ENCODE data around the gene C1orf56.

C1orf56 gene

DNA sequence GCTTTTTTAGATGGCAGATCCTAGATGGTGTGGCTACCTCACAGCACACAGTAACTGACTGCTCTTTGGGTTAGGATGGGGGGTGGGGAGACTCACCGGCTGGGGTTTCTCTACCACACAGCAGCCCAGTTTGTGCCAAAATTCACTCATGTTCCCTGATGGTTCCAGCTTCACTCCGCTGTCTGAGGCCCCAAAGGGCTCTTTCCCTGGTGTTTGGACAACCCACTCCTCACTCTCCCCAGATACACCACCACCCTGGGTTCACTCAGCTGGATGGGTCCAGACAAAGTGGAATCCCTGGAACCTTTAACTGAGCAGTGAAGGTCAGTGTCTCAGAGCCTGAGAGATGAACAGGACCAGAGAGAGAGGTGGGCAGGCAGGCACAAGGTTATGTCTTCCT lies 8.0 kb downstream of the C1orf56 start:
- Histone ChIP-seq H3K36me3 (ENCODE audit: insufficient read depth, insufficient read length, low read length) (peaks cover 74% of the 10 kb centered on the region), H3K4me1 (ENCODE audit: insufficient read depth, insufficient read length) (peaks cover 20% of the 10 kb centered on the region), H3K27me3 (ENCODE audit: insufficient read depth, insufficient read length) (no peaks in the 10 kb centered on the region), H3K9ac (ENCODE audit: insufficient read length, low read depth) (no peak overlapping the region), H3K9me3 (ENCODE audit: insufficient read depth, low read length) (no peaks in the 10 kb centered on the region), H3K4me3 (ENCODE audit: insufficient read length, low read depth) (no peak overlapping the region)
- DNase-seq (ENCODE audit: low read depth, low spot score) = no peak
- no peak for TF ChIP-seq YY1 (IDR thresholded peaks at IDR 0.05; ENCODE audit: insufficient read depth, insufficient read length)
- TF ChIP-seq SUZ12 (IDR thresholded peaks at IDR 0.05; ENCODE audit: extremely low read depth, insufficient read depth, insufficient read length) = no peak
- TF ChIP-seq ZNF274 (IDR thresholded peaks at IDR 0.05; ENCODE audit: low read depth, low read length) = no peak

DNA sequence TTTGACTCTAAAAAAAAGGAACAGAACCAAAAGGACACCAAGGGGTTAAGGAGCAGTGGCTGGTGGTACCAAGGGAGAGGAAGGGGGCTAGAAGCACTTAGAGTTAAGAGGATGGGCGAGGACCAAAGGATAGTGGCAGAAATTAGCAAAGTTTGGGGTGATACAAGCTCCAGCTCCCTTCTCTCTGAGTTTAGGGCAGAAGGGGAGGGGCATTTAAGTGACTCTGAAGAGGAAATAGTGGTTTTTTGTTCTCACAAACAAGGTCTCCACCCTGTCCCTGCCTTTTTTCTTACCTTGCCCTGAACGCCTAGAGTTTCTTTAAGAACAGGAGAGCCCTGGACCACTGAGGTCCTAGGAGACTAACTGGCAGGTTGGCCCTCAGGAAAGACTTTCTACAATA lies 8.6 kb downstream of the C1orf56 start:
- peaks cover 20% of the 10 kb centered on the region for H3K4me1 ChIP-seq (ENCODE audit: insufficient read depth, insufficient read length)
- peak overlapping the region; percentile 37 for H3K9ac ChIP-seq (ENCODE audit: insufficient read length, low read depth)
- H3K9me3 ChIP-seq (ENCODE audit: insufficient read depth, low read length) = no peaks in the 10 kb centered on the region
- no peaks in the 10 kb centered on the region for H3K27me3 ChIP-seq (ENCODE audit: insufficient read depth, insufficient read length)
- no peak overlapping the region for H3K4me3 ChIP-seq (ENCODE audit: insufficient read length, low read depth)
- TF ChIP-seq YY1 (IDR thresholded peaks at IDR 0.05; ENCODE audit: insufficient read depth, insufficient read length) (no peak), SUZ12 (IDR thresholded peaks at IDR 0.05; ENCODE audit: extremely low read depth, insufficient read depth, insufficient read length) (no peak), ZNF274 (IDR thresholded peaks at IDR 0.05; ENCODE audit: low read depth, low read length) (no peak)
- DNase-seq (ENCODE audit: low read depth, low spot score) = no peak
- peaks cover 68% of the 10 kb centered on the region for H3K36me3 ChIP-seq (ENCODE audit: insufficient read depth, insufficient read length, low read length)

DNA sequence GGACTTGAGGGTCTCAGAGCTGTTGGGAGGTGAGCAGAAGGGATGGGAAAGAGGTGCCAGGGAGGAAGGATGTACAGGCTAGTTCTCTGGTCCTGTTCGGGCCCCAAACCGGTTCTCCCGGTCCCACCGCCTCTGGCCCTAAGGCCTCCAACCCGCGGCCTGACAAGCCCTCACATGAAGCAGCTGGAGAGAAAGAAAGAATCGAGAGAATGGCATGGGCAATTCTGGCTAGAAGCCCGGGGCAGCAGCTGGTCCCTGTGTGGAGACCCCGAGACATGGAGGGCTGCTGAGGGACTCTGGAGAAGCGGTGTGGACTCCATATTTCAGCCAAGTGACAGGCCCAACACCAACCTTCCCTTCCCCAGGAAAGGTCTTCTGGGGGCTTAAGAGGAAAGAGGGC lies 11.1 kb downstream of the C1orf56 start:
- no peak for DNase-seq (ENCODE audit: low read depth, low spot score)
- peaks cover 52% of the 10 kb centered on the region for H3K36me3 ChIP-seq (ENCODE audit: insufficient read depth, insufficient read length, low read length)

DNA sequence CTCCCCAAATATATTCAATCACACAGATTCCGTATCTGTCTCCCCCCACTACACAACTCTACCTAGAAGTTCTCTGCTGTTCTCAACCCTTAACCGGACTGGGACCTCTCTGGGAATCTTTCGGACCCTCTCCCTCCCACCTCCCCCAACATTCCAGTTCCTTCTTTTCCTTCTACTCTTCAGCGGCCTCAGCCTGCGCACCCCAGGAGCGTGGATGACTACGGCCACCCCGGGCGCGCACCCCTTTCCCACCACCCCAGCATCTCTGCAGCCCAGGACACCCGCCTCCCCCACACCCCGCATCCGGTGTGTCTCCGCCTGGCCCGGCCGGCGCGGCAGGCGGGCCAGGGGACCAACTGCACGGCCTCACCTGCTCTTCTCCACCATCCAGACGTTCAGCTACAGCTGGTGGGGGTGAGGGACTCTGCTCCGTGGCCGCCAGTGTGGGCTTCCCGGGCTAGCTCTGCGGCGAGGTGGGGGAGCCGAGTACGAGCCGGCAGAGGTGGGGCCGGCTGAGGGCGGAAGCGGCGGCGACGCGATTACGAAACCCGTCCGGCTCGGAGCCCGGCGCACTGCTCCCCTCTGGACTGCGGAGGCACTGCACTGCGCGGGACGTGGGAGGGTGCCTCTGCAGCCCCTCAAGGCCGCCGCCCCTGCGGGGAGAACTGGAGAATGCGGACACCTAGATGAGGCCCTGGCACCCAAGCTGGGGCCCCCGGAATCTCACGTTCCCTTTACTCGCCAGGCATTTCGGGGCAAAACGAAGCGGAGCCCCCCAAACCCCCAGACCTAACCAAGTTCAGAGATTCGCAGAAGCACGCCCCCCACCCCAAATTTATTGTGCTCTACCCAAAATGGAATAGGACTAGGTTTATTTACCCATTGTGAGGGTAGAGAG lies 11.8 kb downstream of the C1orf56 start, which contains the start of gene CDC42SE1:
CDC42SE1 (minus strand) TSS at position 514 of the 898 bp plus-strand sequence. CDS start 3,892 bp downstream, outside the sequence.
- peak; percentile 84 for DNase-seq (ENCODE audit: low read depth, low spot score)
- H3K9me3 ChIP-seq (ENCODE audit: insufficient read depth, low read length) = no peaks in the 10 kb centered on the region
- H3K4me3 ChIP-seq (ENCODE audit: insufficient read length, low read depth) = peak within 1 kb of the TSS; percentile 90
- H3K9ac ChIP-seq (ENCODE audit: insufficient read length, low read depth) = peak within 1 kb of the TSS; percentile 98
- no peak for TF ChIP-seq YY1 (IDR thresholded peaks at IDR 0.05; ENCODE audit: insufficient read depth, insufficient read length)
- TF ChIP-seq SUZ12 (IDR thresholded peaks at IDR 0.05; ENCODE audit: extremely low read depth, insufficient read depth, insufficient read length) = no peak
- peaks cover 50% of the 10 kb centered on the region for H3K36me3 ChIP-seq (ENCODE audit: insufficient read depth, insufficient read length, low read length)
- no peaks in the 10 kb centered on the region for H3K27me3 ChIP-seq (ENCODE audit: insufficient read depth, insufficient read length)
- peaks cover 20% of the 10 kb centered on the region for H3K4me1 ChIP-seq (ENCODE audit: insufficient read depth, insufficient read length)

More for the DNA sequence above, 11.1 kb downstream of the C1orf56 start:
- Histone ChIP-seq H3K9me3 (ENCODE audit: insufficient read depth, low read length) (no peaks in the 10 kb centered on the region), H3K27me3 (ENCODE audit: insufficient read depth, insufficient read length) (no peaks in the 10 kb centered on the region), H3K4me3 (ENCODE audit: insufficient read length, low read depth) (peak overlapping the region; percentile 90), H3K4me1 (ENCODE audit: insufficient read depth, insufficient read length) (peaks cover 20% of the 10 kb centered on the region), H3K9ac (ENCODE audit: insufficient read length, low read depth) (peak overlapping the region; percentile 98)
- TF ChIP-seq SUZ12 (IDR thresholded peaks at IDR 0.05; ENCODE audit: extremely low read depth, insufficient read depth, insufficient read length) = no peak
- no peak for TF ChIP-seq YY1 (IDR thresholded peaks at IDR 0.05; ENCODE audit: insufficient read depth, insufficient read length)
- TF ChIP-seq ZNF274 (IDR thresholded peaks at IDR 0.05; ENCODE audit: low read depth, low read length) = no peak

DNA sequence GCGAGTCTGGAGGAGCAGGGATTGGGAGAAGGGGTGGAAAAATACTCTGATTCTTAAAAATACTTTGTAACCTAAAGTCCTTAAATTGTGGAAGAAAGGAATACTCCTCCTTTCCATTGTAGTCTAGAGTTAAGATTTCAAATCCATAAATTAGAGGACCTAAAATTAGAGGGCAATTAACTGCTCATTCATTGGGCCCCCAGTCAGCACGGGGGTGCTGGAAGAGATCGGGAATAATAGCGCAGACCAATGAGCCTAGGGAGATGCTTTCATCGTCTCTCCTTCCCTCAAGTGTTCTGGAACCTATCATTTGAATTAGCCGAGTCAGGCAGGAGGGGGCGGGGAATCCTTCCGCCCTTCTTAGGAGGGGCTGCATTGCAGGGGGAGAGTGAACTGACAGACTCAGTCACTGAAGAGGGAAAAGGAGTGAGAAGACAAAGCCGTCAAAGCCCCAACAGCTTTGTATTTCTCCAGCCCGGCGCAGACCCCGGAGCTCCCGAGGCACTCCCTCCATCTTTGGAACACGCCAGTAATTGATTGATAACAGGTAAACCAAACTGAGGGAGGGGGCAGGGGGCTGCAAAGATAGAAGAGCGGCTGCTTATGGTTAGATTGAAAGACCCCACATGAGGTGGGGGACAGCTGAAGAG lies 12.6 kb downstream of the C1orf56 start, which contains the start of gene MLLT11:
MLLT11 (plus strand) TSS at position 391 of the 650 bp plus-strand sequence. CDS start 6,828 bp downstream, outside the sequence.
- peaks cover 22% of the 10 kb centered on the region for H3K4me1 ChIP-seq (ENCODE audit: insufficient read depth, insufficient read length)
- peak; percentile 92 for DNase-seq (ENCODE audit: low read depth, low spot score)
- TF ChIP-seq YY1 (IDR thresholded peaks at IDR 0.05; ENCODE audit: insufficient read depth, insufficient read length) = no peak
- TF ChIP-seq ZNF274 (IDR thresholded peaks at IDR 0.05; ENCODE audit: low read depth, low read length) = no peak
- no peak for TF ChIP-seq SUZ12 (IDR thresholded peaks at IDR 0.05; ENCODE audit: extremely low read depth, insufficient read depth, insufficient read length)

DNA sequence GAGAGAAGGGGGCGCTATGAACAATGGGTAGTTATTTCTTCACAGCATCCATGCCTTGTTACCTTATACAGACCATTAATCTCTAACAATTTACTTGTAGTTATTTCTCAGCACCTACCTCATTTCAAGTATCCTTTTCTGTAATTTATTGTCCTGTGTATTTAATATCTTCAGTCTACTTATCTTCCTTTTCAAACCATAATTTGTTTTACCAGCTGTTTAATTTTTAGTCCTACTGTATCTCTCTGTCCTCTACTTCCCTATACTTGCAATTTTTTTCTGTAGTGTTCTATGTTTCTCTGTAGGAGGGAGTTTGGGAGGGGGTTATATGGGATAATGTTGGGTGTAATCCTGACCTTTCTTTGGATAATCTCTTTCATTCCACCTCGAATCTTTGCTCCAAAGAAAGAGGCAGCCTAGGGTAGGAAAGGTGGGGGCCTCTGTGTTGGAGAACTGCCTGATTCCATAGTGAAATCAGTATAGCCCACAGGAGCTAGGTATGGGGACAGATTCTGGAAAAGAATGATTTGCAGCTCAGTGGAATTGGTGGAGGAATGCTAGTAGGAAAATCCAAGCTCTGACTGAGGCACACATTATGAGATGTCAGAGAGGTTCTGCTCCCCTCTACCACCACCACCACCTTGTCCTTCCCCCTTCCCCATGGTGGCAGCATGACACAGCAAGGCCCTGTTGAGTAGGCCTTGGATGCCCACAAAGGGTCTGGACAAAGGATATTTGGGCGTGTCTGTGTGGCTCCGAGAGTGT lies 13.3 kb downstream of the C1orf56 start:
- TF ChIP-seq SUZ12 (IDR thresholded peaks at IDR 0.05; ENCODE audit: extremely low read depth, insufficient read depth, insufficient read length) (no peak), ZNF274 (IDR thresholded peaks at IDR 0.05; ENCODE audit: low read depth, low read length) (no peak), YY1 (IDR thresholded peaks at IDR 0.05; ENCODE audit: insufficient read depth, insufficient read length) (no peak)
- Histone ChIP-seq H3K36me3 (ENCODE audit: insufficient read depth, insufficient read length, low read length) (peaks cover 46% of the 10 kb centered on the region), H3K9me3 (ENCODE audit: insufficient read depth, low read length) (no peaks in the 10 kb centered on the region), H3K4me3 (ENCODE audit: insufficient read length, low read depth) (peak overlapping the region; percentile 90), H3K27me3 (ENCODE audit: insufficient read depth, insufficient read length) (no peaks in the 10 kb centered on the region), H3K4me1 (ENCODE audit: insufficient read depth, insufficient read length) (peaks cover 16% of the 10 kb centered on the region), H3K9ac (ENCODE audit: insufficient read length, low read depth) (peak overlapping the region; percentile 98)
- no peak for DNase-seq (ENCODE audit: low read depth, low spot score)

More for the DNA sequence above, 12.6 kb downstream of the C1orf56 start, which contains the start of gene MLLT11:
- no peaks in the 10 kb centered on the region for H3K27me3 ChIP-seq (ENCODE audit: insufficient read depth, insufficient read length)
- H3K36me3 ChIP-seq (ENCODE audit: insufficient read depth, insufficient read length, low read length) = peaks cover 46% of the 10 kb centered on the region
- peak within 1 kb of the TSS; percentile 98 for H3K9ac ChIP-seq (ENCODE audit: insufficient read length, low read depth)
- H3K9me3 ChIP-seq (ENCODE audit: insufficient read depth, low read length) = no peaks in the 10 kb centered on the region
- peak within 1 kb of the TSS; percentile 90 for H3K4me3 ChIP-seq (ENCODE audit: insufficient read length, low read depth)
